Thymus (tissue), 11 donors: ENCODE data around the gene ITGA5. TPM values are rescaled to one million over a fixed set of nuclear protein-coding genes. Genes with fewer than 3 reads are reported as not detected.

Experiments used
- DNase-seq, 9 donors: peaks; one replicate each; pipeline ENCODE4 v3.0.0-alpha.2; 2013; ENCODE audit warnings: low spot score in 9 of 9, low read depth in 6 of 9, missing footprints in 1 of 9
- H3K27ac ChIP-seq, 2 donors: one replicate each; pipeline ENCODE4 v1.5.1; 2013; ENCODE audit warnings: control low read depth in 1 of 2, low read depth in 1 of 2, low read length in 1 of 2, mild to moderate bottlenecking in 1 of 2, moderate library complexity in 1 of 2
- H3K27me3 ChIP-seq, 2 donors: one replicate each; pipeline ENCODE4 v1.5.1; 2013; ENCODE audit warnings: low read length in 1 of 2; ENCODE audit not compliant: control insufficient read depth in 2 of 2, insufficient read depth in 1 of 2
- H3K36me3 ChIP-seq, 2 donors: one replicate each; pipeline ENCODE4 v1.5.1; 2013; ENCODE audit warnings: low read length in 1 of 2, mild to moderate bottlenecking in 1 of 2, moderate library complexity in 1 of 2; ENCODE audit not compliant: control insufficient read depth in 2 of 2, insufficient read depth in 2 of 2
- H3K4me1 ChIP-seq, 2 donors: one replicate each; pipeline ENCODE4 v1.5.1; 2013; ENCODE audit warnings: low read length in 2 of 2; ENCODE audit not compliant: control insufficient read depth in 2 of 2, insufficient read depth in 2 of 2
- H3K4me3 ChIP-seq, 2 donors: one replicate each; pipeline ENCODE4 v1.5.1; 2013; ENCODE audit warnings: low read length in 2 of 2, control low read depth in 1 of 2, mild to moderate bottlenecking in 1 of 2
- H3K9me3 ChIP-seq, 2 donors: one replicate each; pipeline ENCODE4 v1.5.1; 2013; ENCODE audit warnings: low read length in 1 of 2, mild to moderate bottlenecking in 1 of 2; ENCODE audit not compliant: control insufficient read depth in 2 of 2, insufficient read depth in 1 of 2
- WGBS: extraction: QIAGEN DNeasy Blood & Tissue Kit; methylation state at CpG from one replicate; pipeline ENCODE4 v1.1.7; 2013; 5-methylcytosine and 5-hydroxymethylcytosine counted together
- polyA plus RNA-seq: library from polyadenylated mRNA; stranded (reverse); fragments of 200-250 nt; gene quantifications from one replicate; pipeline ENCODE4 v1.2.3, GENCODE V29; 2013
- total RNA-seq: library from RNA; stranded (reverse); fragments of 120-200 nt; gene quantifications from one replicate; pipeline ENCODE4 v1.2.4, GENCODE V29; 2013
- donor health status: healthy.

ITGA5 gene
- total and polyA plus RNA-seq, 2 donors: 16.7 to 25.0 TPM

- H3K36me3 ChIP-seq: peaks cover 37 to 64% of the 10 kb centered on the region in 2 donors
- H3K4me1 ChIP-seq: peaks cover 10 to 18% of the 10 kb centered on the region in 2 donors
- no peak for DNase-seq
- H3K27ac ChIP-seq: no peak overlapping the region
- WGBS: 92% methylated on average over 5 of the region's 5 CpGs
- H3K9me3 ChIP-seq: no peaks in the 10 kb centered on the region
- no peak overlapping the region for H3K4me3 ChIP-seq
- H3K27me3 ChIP-seq: no peaks in the 10 kb centered on the region
Observed at GRCh38 chr12:54407183-54407905, 11.7 kb downstream of the ITGA5 start.

DNA sequence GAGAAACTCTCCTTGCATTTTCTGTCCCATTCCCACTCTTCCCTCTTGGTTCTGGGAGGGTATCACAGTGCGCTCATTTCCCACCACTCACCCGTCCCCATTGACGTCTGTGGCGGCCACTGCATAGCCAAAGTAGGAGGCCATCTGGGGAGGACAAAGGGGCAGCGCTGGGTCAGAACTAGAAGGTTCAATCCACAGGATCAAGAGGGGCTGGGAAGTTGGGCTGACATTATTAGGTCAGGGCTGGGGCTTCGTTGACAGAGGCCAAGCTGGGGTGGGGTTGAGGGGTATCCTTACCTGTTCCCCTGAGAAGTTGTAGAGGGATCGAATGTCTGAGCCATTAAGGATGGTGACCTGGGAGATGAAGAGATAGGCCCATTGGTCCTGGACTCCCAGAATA is 13.5 kb downstream of the ITGA5 start:
- DNase-seq: no peak
- 97% methylated on average over 7 of the region's 7 CpGs for WGBS
- Histone ChIP-seq H3K27ac (no peak overlapping the region), H3K4me1 (peaks cover 0 to 5% of the 10 kb centered on the region in 2 donors), H3K4me3 (no peak overlapping the region), H3K27me3 (no peaks in the 10 kb centered on the region), H3K36me3 (peaks cover 55 to 75% of the 10 kb centered on the region in 2 donors), H3K9me3 (no peaks in the 10 kb centered on the region)

DNA sequence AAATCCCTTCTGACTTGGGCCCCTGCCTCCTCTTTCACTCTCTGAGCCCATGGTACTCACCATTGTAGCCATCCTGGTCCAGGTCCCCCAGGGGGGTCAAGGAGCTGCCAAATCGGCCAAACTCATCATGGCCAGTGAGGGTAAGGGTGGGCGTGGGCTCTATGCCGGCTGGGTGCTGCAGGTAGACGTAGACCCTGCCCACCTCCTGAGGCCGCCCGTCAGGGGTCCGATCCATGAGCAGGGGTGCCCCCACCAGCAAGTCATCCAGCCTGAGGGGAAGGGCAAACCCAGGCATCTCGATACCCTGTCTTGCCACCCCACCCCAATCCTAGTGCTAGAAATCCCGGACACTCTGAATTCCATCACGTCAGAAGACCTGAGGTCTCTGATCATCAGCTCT is 14.0 kb downstream of the ITGA5 start:
- Histone ChIP-seq H3K36me3 (peaks cover 57 to 80% of the 10 kb centered on the region in 2 donors), H3K4me1 (peaks cover 0 to 5% of the 10 kb centered on the region in 2 donors), H3K27me3 (no peaks in the 10 kb centered on the region), H3K27ac (no peak overlapping the region), H3K9me3 (no peaks in the 10 kb centered on the region), H3K4me3 (no peak overlapping the region)
- DNase-seq: no peak
- 99% methylated on average over 10 of the region's 10 CpGs for WGBS

DNA sequence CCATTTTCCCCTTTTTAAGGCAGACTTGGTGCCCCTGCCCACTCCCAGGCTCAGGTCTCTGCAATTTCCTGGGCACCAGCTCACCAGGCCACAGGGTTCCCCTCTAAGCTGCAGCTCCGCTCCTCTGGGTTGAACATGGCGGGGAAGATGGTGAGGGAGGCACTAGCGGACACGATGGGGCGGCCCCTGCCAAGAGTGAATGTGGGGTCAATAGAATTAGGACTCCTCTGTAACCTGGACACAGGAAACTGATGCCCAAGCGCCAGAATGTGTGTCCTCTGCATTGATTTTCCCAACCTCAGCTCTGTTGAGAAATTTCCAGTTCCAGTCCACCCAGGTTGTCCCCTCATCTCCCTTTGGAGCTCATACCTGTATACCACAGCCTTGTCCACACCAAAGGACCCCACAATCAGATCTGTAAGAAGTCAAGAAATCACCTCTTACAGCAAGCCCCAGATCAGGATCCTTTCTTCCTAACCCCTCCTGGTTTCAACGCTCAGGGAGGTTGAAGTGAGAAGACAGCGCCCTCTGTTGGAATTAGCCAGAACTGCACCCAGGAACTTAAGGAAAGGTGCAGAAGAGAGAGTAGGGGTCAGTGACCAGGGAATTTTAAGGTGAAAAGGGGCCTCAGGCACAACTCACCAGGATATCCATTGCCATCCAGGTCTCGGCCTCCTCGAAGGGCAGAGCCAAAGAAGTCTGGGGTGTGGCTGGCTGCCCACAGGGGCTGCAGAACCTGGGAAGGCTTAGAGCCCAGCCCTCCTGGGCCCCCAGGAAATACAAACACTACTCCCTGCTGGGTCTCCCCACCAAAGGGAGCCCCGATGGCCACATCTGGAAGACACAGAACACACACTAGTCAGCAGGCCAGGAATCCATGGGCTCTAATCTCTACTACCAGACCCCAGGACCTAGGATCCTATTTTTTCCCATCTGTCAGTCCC is 14.7 kb downstream of the ITGA5 start:
- peaks cover 61 to 86% of the 10 kb centered on the region in 2 donors for H3K36me3 ChIP-seq
- H3K4me3 ChIP-seq: no peak overlapping the region
- WGBS: 78% methylated on average over 11 of the region's 11 CpGs
- peaks cover 0 to 5% of the 10 kb centered on the region in 2 donors for H3K4me1 ChIP-seq
- no peak overlapping the region for H3K27ac ChIP-seq
- H3K27me3 ChIP-seq: no peaks in the 10 kb centered on the region
- peak in 2 of 9 donors; percentile 62 to 75 for DNase-seq
- H3K9me3 ChIP-seq: no peaks in the 10 kb centered on the region

GRCh38 chr12:54401119-54401518 is 17.9 kb downstream of the ITGA5 start:
- Histone ChIP-seq H3K4me1 (peaks cover 0 to 5% of the 10 kb centered on the region in 2 donors), H3K4me3 (no peak overlapping the region), H3K9me3 (no peaks in the 10 kb centered on the region), H3K27ac (no peak overlapping the region), H3K27me3 (no peaks in the 10 kb centered on the region), H3K36me3 (peaks cover 59 to 82% of the 10 kb centered on the region in 2 donors)
- WGBS: 99% methylated on average over 2 of the region's 2 CpGs
- no peak for DNase-seq

DNA sequence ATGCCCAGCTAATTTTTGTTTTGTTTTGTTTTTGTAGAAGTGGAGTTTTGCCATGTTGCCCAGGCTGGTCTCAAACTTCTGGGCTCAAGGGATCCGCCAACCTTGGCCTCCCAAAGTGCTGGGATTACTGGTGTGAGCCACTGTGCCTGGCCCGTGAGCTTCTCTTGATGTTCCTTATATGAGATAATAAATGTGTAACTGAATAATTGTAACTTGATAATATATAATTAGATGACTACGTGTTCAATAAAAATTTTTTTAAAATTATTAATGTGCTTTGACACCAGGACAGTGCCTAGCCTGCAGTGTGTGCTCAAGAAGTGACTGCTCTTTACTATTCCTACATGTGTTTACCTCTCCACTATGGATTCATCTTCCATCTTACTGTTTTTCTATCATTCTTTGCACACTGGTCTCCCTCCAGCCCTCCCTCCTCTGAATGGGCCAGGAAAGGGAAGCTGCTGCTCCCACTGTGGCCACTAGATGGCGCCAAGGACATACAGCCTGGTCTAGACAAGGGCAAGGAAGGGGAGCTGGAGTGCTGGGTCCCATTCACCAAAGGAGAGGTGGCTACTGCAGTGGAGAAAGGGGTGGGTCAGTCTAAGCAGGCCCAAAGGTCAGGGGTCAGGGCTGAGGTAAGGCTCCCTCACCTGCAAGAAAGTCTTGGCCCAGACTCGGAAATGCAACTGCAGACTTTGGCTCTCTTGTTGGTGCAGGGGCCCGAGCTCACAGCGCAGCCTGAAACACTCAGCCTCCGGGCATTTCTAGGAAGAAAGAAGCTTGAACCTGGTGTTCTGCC is 19.9 kb downstream of the ITGA5 start:
- no peaks in the 10 kb centered on the region for H3K9me3 ChIP-seq
- no peaks in the 10 kb centered on the region for H3K27me3 ChIP-seq
- no peak overlapping the region for H3K27ac ChIP-seq
- DNase-seq: peak; percentile 62 to 90 (median 81)
- H3K4me3 ChIP-seq: no peak overlapping the region
- WGBS: 85% methylated on average over 8 of the region's 8 CpGs
- H3K4me1 ChIP-seq: peaks cover 0 to 2% of the 10 kb centered on the region in 2 donors
- peaks cover 63 to 87% of the 10 kb centered on the region in 2 donors for H3K36me3 ChIP-seq

DNA sequence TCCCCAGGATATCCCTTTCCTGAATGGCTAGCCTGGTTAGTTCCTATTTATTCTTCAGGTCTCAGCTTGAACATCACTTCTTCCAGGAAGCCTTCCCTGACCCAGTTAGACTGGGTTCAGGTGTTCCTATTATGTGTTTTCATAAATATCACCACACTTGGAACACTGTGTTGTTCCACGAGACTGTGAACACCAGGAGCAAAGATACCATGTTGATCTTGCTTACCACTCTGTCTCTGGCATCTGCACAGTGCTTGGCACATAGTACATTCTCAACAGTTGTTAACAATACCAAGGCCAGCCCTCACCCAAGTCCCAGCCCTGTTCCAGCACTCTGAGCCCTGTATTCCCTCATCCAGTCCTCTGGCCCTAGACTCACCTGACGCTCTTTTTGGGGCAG is 20.8 kb downstream of the ITGA5 start:
- Histone ChIP-seq H3K36me3 (peaks cover 60 to 79% of the 10 kb centered on the region in 2 donors), H3K4me3 (no peak overlapping the region), H3K4me1 (peaks cover 0 to 12% of the 10 kb centered on the region in 2 donors), H3K27me3 (no peaks in the 10 kb centered on the region), H3K9me3 (no peaks in the 10 kb centered on the region), H3K27ac (no peak overlapping the region)
- no peak for DNase-seq
- 96% methylated on average over 2 of the region's 2 CpGs for WGBS

DNA sequence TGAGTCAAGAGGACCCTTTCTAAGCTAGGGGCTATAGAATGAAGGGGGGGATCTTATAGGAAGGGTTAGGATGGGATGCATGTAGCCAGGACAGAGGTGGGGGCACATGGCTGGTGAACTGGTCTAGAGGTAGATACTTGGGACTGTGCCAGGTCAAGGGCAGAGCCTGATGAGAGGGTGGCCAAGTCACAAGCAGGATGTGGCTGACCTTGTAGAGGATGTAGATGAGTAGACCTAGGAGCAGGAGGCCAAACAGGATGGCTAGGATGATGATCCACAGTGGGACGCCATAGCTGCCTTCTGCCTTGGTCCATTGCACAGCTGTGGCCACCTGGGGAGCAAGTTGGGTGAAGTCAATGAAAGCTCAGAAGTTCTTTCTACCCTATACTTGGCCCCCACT is 21.9 kb downstream of the ITGA5 start:
- Histone ChIP-seq H3K36me3 (peaks cover 50 to 69% of the 10 kb centered on the region in 2 donors), H3K9me3 (no peaks in the 10 kb centered on the region), H3K4me3 (no peak overlapping the region), H3K4me1 (peaks cover 0 to 20% of the 10 kb centered on the region in 2 donors), H3K27ac (no peak overlapping the region), H3K27me3 (no peaks in the 10 kb centered on the region)
- DNase-seq: no peak
- 97% methylated on average over 1 of the region's 1 CpG for WGBS
